ENCODE results near the gene PSMD13.

The PSMD13 gene

GRCh38 chr11:204587-205109 lies 32.1 kb upstream of the PSMD13 start:
- no peak for DNase-seq (ENCODE audit: low read depth, low spot score)

DNA sequence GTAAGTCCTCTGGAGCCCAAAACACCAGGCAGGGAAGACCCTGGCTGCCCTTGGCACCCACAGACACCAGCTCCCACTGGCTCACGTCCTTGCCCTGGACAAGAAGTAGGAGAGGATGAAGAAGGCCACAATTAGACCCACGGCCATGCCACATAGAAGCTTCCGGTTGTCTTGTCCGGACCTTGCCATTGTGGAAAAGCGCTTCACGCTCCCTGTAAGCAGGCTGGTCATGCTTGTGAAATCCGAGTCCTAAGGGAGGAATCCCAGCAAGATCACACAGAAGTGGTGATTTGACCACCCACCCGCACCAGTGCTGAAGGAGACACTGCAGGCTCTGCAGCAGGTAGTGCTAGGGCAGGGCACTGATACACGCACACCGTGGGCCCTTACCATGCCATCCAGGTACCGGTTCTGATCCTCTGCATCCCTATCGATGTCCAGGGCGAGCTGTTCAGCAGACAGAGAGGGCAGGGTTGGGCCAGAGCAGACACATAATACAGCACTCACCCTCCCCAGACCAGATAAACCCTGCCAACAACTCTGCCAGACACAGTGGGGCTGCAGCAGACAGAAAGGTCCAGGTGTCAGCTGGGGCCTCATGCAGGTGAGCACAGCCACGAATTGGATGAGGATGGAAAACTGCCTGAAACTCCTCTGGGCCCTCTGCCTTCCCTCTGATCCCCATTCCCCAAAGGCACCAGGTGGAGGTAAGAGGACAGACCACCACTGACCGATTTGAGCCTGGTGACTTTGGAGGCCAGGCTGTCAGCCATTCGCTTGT lies 31.4 kb upstream of the PSMD13 start:
- no peak for DNase-seq (ENCODE audit: low read depth, low spot score)

GRCh38 chr11:206002-206384 lies 30.8 kb upstream of the PSMD13 start:
- no peak for DNase-seq (ENCODE audit: low read depth, low spot score)

DNA sequence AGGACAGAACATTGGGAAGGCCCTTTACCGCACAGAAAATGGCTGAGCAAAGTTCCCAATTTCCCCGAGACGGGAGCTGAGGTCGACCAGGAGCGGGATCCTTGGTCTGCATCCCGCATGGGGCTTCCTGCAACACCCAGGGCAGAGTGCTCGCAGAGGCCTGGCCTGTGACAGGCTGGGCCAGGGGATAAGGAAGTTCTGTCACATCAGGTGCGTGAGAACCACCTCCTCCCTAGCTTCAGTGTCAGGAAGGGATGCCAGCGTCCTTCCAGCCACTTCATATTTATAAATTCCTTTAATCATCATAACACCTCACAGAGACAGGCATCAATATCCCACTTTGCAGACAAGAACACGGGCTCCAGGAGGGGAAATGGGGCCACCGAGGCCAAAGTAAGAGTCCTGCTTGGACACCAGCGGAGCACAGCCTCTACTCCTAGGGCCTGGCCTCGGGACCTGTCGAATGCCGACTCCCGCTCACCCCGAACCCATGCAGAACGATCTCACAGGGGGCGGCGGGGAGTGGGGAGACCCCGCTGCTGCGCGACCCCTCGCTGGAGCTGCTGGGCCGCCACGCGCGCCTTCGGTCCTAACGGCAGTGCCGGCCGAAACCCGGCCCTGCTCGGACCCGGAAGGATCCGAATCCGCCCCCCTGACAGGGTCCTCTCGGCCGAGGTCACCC lies 30.1 kb upstream of the PSMD13 start:
- no peak for DNase-seq (ENCODE audit: low read depth, low spot score)

GRCh38 chr11:207208-207862 lies 29.4 kb upstream of the PSMD13 start, which contains the start of the genes BET1L and RIC8A:
Gene BET1L (minus strand): TSS chr11:207399. CDS start chr11:207321, 78 bp downstream.
Gene RIC8A (plus strand): TSS chr11:207708. CDS start chr11:208855, 1,147 bp downstream.
- peak; percentile 93 for DNase-seq (ENCODE audit: low read depth, low spot score)

GRCh38 chr11:207863-208180 lies 29.0 kb upstream of the PSMD13 start:
- DNase-seq (ENCODE audit: low read depth, low spot score), result no peak

- DNase-seq (ENCODE audit: low read depth, low spot score), result no peak
Observed at GRCh38 chr11:208181-208916, 28.4 kb upstream of the PSMD13 start.

- DNase-seq (ENCODE audit: low read depth, low spot score), result no peak
Observed at GRCh38 chr11:208917-209260, 27.9 kb upstream of the PSMD13 start.

DNA sequence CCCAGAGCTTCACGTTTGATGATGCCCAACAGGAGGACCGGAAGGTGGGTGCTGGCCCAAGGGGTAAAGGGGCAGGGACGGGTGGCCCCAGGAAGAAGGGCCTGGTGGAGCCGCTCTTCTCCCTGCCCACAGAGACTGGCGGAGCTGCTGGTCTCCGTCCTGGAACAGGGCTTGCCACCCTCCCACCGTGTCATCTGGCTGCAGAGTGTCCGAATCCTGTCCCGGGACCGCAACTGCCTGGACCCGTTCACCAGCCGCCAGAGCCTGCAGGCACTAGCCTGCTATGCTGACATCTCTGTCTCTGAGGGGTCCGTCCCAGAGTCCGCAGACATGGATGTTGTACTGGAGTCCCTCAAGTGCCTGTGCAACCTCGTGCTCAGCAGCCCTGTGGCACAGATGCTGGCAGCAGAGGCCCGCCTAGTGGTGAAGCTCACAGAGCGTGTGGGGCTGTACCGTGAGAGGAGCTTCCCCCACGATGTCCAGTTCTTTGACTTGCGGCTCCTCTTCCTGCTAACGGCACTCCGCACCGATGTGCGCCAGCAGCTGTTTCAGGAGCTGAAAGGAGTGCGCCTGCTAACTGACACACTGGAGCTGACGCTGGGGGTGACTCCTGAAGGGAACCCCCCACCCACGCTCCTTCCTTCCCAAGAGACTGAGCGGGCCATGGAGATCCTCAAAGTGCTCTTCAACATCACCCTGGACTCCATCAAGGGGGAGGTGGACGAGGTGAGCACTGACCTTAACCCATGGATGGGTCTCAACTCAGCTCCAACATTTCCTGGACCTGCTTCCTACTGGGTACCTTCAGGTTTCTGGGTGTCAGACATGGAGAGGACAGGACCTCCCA lies 27.3 kb upstream of the PSMD13 start:
- no peak for DNase-seq (ENCODE audit: low read depth, low spot score)

- DNase-seq (ENCODE audit: low read depth, low spot score), result no peak
Observed at GRCh38 chr11:210122-210802, 26.5 kb upstream of the PSMD13 start.

DNA sequence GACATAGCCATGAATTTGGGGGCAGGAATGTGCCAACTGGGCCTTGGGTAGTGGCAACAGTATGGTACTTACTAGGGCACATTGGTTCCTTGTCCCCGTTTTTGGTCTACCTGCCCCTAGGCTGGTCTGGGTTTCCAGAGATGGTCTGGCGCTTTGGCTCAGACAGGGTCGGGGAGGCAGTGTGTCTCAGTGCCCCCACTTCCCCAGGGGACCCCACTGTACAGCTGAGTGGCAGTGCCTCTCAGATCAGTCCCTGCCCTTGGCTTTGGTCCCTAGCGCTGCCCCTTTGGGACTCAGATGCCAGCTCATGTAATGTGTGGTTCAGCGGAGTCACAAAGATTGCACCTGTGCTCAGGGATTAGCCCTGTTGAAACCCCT lies 26.0 kb upstream of the PSMD13 start:
- no peak for DNase-seq (ENCODE audit: low read depth, low spot score)

- DNase-seq (ENCODE audit: low read depth, low spot score), result no peak
Observed at GRCh38 chr11:211295-211694, 25.5 kb upstream of the PSMD13 start.

DNA sequence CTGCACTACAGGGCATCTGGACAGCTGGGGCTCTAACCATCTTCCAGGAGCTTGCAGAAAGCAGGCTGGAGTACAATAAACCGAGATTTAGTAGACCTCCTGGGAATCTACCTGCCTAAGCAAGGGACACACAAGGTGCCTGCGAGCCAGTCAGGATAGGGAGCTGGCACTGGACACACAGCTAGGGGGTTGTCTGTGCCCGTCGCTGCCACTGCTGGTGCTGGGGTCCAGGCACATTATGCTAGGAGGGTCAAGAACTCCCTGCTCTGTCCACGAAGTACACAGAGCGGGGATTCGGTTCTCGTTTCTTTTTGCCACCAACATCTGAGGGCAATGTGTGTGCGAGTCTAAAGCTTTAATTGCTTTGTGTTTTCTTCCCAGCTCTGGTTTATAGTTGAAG lies 25.0 kb upstream of the PSMD13 start:
- no peak for DNase-seq (ENCODE audit: low read depth, low spot score)

GRCh38 chr11:212150-213100 lies 24.4 kb upstream of the PSMD13 start:
- DNase-seq (ENCODE audit: low read depth, low spot score), result no peak

GRCh38 chr11:213111-213510 lies 23.7 kb upstream of the PSMD13 start:
- DNase-seq (ENCODE audit: low read depth, low spot score), result no peak

- DNase-seq (ENCODE audit: low read depth, low spot score), result no peak
Observed at GRCh38 chr11:214083-214482, 22.7 kb upstream of the PSMD13 start.

GRCh38 chr11:215581-216037 lies 21.2 kb upstream of the PSMD13 start:
- no peak for DNase-seq (ENCODE audit: low read depth, low spot score)

GRCh38 chr11:216081-216974 lies 20.4 kb upstream of the PSMD13 start:
- no peak for DNase-seq (ENCODE audit: low read depth, low spot score)

Measured in smooth muscle cell of the brain vasculature (primary cell).